GM23338 (cell line): Measurements from ENCODE around the gene PEA15. TPM values are rescaled to one million over a fixed set of nuclear protein-coding genes. Genes with fewer than 3 reads are reported as not detected.
A peak's percentile ranks its signal among the peaks of the same experiment; 100 is the strongest.

Source experiments
- ATAC-seq: fragments of 200-7000 bp; cut with Tn5 transposase; 3 replicates; pipeline ENCODE4 v1.9.1; 2020
- DNase-seq: peaks from one replicate; pipeline ENCODE4 v3.0.0-alpha.2; 2015; ENCODE audit warnings: low spot score
- H2AFZ ChIP-seq: fragments of 200-600 bp; sonication (generic); 2 replicates; pipeline ENCODE4 v1.8.0; 2016; ENCODE audit warnings: antibody characterized with exemption, mild to moderate bottlenecking, moderate library complexity
- H3F3A ChIP-seq: fragments of 200-600 bp; sonication (generic); replicated peaks from 2 replicates; pipeline ENCODE4 v1.8.0; 2017; ENCODE audit warnings: antibody characterized with exemption, mixed run types, low read depth
- H3K27ac ChIP-seq: fragments of 200-600 bp; sonication (generic); 2 replicates; pipeline ENCODE4 v1.6.1; 2016; ENCODE audit warnings: low read depth
- H3K27me3 ChIP-seq: fragments of 200-600 bp; sonication (generic); 2 replicates; pipeline ENCODE4 v1.8.0; 2016; ENCODE audit warnings: mild to moderate bottlenecking, mixed run types, moderate library complexity; ENCODE audit not compliant: insufficient read depth
- H3K36me3 ChIP-seq: fragments of 200-600 bp; sonication (generic); 2 replicates; pipeline ENCODE4 v1.8.0; 2016; ENCODE audit warnings: mild to moderate bottlenecking; ENCODE audit not compliant: insufficient read depth
- H3K4me1 ChIP-seq: fragments of 200-600 bp; sonication (generic); 2 replicates; pipeline ENCODE4 v1.8.0; 2016; ENCODE audit warnings: mild to moderate bottlenecking, moderate library complexity; ENCODE audit not compliant: insufficient read depth
- H3K4me2 ChIP-seq: fragments of 200-600 bp; sonication (generic); 2 replicates; pipeline ENCODE4 v1.7.1; 2017; ENCODE audit warnings: mixed run types
- H3K4me3 ChIP-seq: fragments of 200-600 bp; sonication (generic); 2 replicates; pipeline ENCODE4 v1.6.1; 2016; ENCODE audit warnings: mixed run types
- H3K79me2 ChIP-seq: fragments of 200-600 bp; sonication (generic); replicated peaks from 2 replicates; pipeline ENCODE4 v1.8.0; 2017; ENCODE audit warnings: mild to moderate bottlenecking; ENCODE audit not compliant: insufficient read depth
- H3K9me2 ChIP-seq: fragments of 200-600 bp; sonication (generic); 2 replicates; pipeline ENCODE4 v1.8.0; 2017; ENCODE audit not compliant: insufficient read depth
- H4K20me1 ChIP-seq: fragments of 200-600 bp; sonication (generic); replicated peaks from 2 replicates; pipeline ENCODE4 v1.8.0; 2017; ENCODE audit warnings: mild to moderate bottlenecking; ENCODE audit not compliant: insufficient read depth
- H3K27ac Mint-ChIP-seq: 2 replicates; pipeline ENCODE4 v1.8.0; 2020; ENCODE audit warnings: inconsistent platforms, mild to moderate bottlenecking, moderate library complexity, mixed read lengths
- H3K27me3 Mint-ChIP-seq: 3 replicates; pipeline ENCODE4 v1.8.0; 2022; ENCODE audit warnings: low read depth, mild to moderate bottlenecking, moderate library complexity, mixed read lengths, inconsistent platforms; ENCODE audit not compliant: insufficient read depth, poor library complexity
- H3K36me3 Mint-ChIP-seq: 3 replicates; pipeline ENCODE4 v1.8.0; 2021; ENCODE audit warnings: low read depth, mild to moderate bottlenecking, inconsistent platforms, moderate library complexity, mixed read lengths
- H3K4me1 Mint-ChIP-seq: 3 replicates; pipeline ENCODE4 v1.8.0; 2020; ENCODE audit warnings: mild to moderate bottlenecking, inconsistent platforms, mixed read lengths
- H3K4me3 Mint-ChIP-seq: 3 replicates; pipeline ENCODE4 v1.8.0; 2021; ENCODE audit warnings: moderate library complexity, mild to moderate bottlenecking, inconsistent platforms, mixed read lengths
- H3K9me3 Mint-ChIP-seq: 3 replicates; pipeline ENCODE4 v1.8.0; 2020; ENCODE audit warnings: moderate library complexity, mild to moderate bottlenecking, inconsistent platforms, mixed read lengths
- EZH2phosphoT487 ChIP-seq: fragments of 200-600 bp; sonication (generic); IDR thresholded peaks from one replicate; pipeline ENCODE4 v1.8.1; 2018; ENCODE audit warnings: antibody characterized with exemption; ENCODE audit not compliant: unreplicated experiment
- JUNB ChIP-seq: IDR thresholded peaks from one replicate; pipeline ENCODE4 v1.6.1; 2016; ENCODE audit warnings: antibody characterized with exemption; ENCODE audit not compliant: unreplicated experiment
- polyA plus RNA-seq: library from polyadenylated mRNA; unstranded; fragments of >200 nt; fragmentation: Nextera tagmentation; extraction: Ambion mirVana; gene quantifications from 2 replicates; pipeline ENCODE4 v1.2.1, GENCODE V29; 2016
- total RNA-seq: library from RNA; depleted of rRNA; stranded (reverse); fragments of >200 nt; shearing (Covaris generic); gene quantifications from 2 replicates; pipeline ENCODE4 v1.2.3, GENCODE V29; 2014
- TF ChIP-seq, protein P1 (sequence below): fragments of 250-450 bp; sonication (Bioruptor Pico); IDR thresholded peaks from 2 replicates; pipeline ENCODE4 v1.5.0; 2020; ENCODE audit warnings: mild to moderate bottlenecking, moderate library complexity
- TF ChIP-seq, protein P2 (sequence below): IDR thresholded peaks from one replicate; pipeline ENCODE4 v1.6.1; 2018; ENCODE audit warnings: antibody characterized with exemption; ENCODE audit not compliant: unreplicated experiment
- TF ChIP-seq, protein P3 (sequence below), 2 experiments: fragments of 200-600 bp in 1 of 2; sonication (generic) in 1 of 2; conservative IDR thresholded peaks; 2 replicates each; pipeline versions ENCODE4 v1.5.1 to v1.6.1; 2016 to 2017; ENCODE audit warnings: antibody characterized with exemption in 2 of 2, low read depth in 2 of 2, mild to moderate bottlenecking in 2 of 2, moderate library complexity in 1 of 2

PEA15 gene
- total and polyA plus RNA-seq, 2 experiments from 2014 or later, result 60.3 to 80.8 TPM

DNA sequence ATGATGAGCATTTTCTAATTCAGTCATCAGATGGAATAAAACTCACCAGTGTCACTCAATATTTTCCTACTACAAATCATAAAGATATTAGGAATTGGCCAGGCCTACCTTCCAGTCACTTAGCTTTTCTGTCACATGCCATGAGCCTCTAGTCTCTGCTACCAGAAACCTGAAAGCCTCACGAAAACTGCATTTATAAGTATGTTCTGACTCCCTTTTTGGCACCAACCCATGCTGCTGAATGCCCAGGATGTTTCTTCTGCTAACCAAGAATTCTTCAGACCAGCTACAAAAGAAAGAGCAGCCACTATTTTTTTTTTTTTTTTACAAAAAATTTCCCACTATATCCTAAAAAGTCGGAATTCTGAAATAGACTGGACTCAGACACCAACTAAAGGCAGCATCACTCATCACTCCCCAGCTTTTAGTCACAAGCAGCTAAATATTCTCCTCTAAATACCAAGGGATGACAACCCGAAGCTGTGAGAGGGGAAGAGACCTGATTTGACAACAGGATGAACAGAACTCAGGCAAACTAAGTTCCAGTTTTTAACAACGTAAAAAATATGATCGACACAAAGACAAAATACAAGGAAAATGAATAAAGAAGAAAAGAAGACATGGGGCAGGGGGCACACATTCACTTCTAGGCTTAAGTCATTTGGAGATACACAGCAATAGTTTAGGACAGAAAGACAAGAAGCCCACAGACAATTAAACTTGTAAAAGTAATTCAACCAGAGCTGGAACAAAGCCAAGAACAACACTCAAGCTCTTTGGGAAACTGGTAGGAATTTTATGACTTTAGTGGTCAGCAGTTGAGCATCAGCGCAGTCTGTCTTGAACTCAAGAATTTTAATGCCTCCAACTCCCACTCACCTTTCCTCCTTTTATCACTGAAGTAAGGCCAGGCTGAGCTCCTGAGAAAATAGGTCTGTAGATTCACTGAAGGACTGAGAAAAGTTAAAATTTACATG lies 55.5 kb downstream of the PEA15 start (continued):
- TF ChIP-seq, protein P1, sequence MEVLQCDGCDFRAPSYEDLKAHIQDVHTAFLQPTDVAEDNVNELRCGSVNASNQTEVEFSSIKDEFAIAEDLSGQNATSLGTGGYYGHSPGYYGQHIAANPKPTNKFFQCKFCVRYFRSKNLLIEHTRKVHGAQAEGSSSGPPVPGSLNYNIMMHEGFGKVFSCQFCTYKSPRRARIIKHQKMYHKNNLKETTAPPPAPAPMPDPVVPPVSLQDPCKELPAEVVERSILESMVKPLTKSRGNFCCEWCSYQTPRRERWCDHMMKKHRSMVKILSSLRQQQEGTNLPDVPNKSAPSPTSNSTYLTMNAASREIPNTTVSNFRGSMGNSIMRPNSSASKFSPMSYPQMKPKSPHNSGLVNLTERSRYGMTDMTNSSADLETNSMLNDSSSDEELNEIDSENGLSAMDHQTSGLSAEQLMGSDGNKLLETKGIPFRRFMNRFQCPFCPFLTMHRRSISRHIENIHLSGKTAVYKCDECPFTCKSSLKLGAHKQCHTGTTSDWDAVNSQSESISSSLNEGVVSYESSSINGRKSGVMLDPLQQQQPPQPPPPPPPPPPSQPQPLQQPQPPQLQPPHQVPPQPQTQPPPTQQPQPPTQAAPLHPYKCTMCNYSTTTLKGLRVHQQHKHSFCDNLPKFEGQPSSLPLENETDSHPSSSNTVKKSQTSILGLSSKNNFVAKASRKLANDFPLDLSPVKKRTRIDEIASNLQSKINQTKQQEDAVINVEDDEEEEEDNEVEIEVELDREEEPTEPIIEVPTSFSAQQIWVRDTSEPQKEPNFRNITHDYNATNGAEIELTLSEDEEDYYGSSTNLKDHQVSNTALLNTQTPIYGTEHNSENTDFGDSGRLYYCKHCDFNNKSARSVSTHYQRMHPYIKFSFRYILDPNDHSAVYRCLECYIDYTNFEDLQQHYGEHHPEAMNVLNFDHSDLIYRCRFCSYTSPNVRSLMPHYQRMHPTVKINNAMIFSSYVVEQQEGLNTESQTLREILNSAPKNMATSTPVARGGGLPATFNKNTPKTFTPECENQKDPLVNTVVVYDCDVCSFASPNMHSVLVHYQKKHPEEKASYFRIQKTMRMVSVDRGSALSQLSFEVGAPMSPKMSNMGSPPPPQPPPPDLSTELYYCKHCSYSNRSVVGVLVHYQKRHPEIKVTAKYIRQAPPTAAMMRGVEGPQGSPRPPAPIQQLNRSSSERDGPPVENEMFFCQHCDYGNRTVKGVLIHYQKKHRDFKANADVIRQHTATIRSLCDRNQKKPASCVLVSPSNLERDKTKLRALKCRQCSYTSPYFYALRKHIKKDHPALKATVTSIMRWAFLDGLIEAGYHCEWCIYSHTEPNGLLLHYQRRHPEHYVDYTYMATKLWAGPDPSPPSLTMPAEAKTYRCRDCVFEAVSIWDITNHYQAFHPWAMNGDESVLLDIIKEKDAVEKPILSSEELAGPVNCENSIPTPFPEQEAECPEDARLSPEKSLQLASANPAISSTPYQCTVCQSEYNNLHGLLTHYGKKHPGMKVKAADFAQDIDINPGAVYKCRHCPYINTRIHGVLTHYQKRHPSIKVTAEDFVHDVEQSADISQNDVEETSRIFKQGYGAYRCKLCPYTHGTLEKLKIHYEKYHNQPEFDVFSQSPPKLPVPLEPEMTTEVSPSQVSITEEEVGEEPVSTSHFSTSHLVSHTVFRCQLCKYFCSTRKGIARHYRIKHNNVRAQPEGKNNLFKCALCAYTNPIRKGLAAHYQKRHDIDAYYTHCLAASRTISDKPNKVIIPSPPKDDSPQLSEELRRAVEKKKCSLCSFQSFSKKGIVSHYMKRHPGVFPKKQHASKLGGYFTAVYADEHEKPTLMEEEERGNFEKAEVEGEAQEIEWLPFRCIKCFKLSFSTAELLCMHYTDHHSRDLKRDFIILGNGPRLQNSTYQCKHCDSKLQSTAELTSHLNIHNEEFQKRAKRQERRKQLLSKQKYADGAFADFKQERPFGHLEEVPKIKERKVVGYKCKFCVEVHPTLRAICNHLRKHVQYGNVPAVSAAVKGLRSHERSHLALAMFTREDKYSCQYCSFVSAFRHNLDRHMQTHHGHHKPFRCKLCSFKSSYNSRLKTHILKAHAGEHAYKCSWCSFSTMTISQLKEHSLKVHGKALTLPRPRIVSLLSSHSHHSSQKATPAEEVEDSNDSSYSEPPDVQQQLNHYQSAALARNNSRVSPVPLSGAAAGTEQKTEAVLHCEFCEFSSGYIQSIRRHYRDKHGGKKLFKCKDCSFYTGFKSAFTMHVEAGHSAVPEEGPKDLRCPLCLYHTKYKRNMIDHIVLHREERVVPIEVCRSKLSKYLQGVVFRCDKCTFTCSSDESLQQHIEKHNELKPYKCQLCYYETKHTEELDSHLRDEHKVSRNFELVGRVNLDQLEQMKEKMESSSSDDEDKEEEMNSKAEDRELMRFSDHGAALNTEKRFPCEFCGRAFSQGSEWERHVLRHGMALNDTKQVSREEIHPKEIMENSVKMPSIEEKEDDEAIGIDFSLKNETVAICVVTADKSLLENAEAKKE (CRISPR knock-in tag), result no peak
- TF ChIP-seq, protein P2, sequence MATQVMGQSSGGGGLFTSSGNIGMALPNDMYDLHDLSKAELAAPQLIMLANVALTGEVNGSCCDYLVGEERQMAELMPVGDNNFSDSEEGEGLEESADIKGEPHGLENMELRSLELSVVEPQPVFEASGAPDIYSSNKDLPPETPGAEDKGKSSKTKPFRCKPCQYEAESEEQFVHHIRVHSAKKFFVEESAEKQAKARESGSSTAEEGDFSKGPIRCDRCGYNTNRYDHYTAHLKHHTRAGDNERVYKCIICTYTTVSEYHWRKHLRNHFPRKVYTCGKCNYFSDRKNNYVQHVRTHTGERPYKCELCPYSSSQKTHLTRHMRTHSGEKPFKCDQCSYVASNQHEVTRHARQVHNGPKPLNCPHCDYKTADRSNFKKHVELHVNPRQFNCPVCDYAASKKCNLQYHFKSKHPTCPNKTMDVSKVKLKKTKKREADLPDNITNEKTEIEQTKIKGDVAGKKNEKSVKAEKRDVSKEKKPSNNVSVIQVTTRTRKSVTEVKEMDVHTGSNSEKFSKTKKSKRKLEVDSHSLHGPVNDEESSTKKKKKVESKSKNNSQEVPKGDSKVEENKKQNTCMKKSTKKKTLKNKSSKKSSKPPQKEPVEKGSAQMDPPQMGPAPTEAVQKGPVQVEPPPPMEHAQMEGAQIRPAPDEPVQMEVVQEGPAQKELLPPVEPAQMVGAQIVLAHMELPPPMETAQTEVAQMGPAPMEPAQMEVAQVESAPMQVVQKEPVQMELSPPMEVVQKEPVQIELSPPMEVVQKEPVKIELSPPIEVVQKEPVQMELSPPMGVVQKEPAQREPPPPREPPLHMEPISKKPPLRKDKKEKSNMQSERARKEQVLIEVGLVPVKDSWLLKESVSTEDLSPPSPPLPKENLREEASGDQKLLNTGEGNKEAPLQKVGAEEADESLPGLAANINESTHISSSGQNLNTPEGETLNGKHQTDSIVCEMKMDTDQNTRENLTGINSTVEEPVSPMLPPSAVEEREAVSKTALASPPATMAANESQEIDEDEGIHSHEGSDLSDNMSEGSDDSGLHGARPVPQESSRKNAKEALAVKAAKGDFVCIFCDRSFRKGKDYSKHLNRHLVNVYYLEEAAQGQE, result no peak
- no peak for TF ChIP-seq EZH2phosphoT487

DNA sequence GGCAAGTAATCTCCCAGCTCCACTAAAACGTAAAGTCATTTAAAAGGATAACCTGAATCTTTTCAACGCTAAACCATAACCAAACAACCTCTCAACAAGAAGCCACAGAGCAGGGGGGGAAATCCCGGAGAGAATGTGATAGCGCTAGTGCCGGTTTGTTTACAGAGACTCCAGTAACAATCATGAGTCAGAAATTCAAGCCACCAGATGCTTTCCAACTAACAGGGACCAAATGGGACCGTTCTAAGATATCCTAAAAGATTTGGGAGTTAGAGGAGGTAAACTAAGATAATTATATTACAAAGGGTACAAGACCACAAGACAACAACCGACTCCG lies 56.3 kb downstream of the PEA15 start:
- H4K20me1 ChIP-seq, result no peaks in the 10 kb centered on the region
- H3K9me2 ChIP-seq, result no peaks in the 10 kb centered on the region
- H3K27ac Mint-ChIP-seq, result peak overlapping the region; percentile 99
- DNase-seq, result peak; percentile 69
- H3K4me3 Mint-ChIP-seq, result peak overlapping the region; percentile 99
- H3K27ac ChIP-seq, result peak overlapping the region; percentile 96
- H3K4me2 ChIP-seq, result peak overlapping the region; percentile 73
- peaks cover 22% of the 10 kb centered on the region for H3K4me1 Mint-ChIP-seq
- peaks cover 6% of the 10 kb centered on the region; the same call in 2 of the 3 replicates for H3K36me3 Mint-ChIP-seq
- peaks cover 50% of the 10 kb centered on the region for H3K79me2 ChIP-seq
- peak; percentile 35 for ATAC-seq
- no peaks in the 10 kb centered on the region for H3K9me3 Mint-ChIP-seq
- no peaks in the 10 kb centered on the region for H3F3A ChIP-seq
- H3K36me3 ChIP-seq, result no peaks in the 10 kb centered on the region
- H3K4me3 ChIP-seq, result peak overlapping the region; percentile 56
- H3K27me3 ChIP-seq, result no peaks in the 10 kb centered on the region
- H3K27me3 Mint-ChIP-seq, result peaks cover 9% of the 10 kb centered on the region
- H3K4me1 ChIP-seq, result peaks cover 20% of the 10 kb centered on the region
- no peak overlapping the region for H2AFZ ChIP-seq
- TF ChIP-seq JUNB (no peak), EZH2phosphoT487 (no peak)
- TF ChIP-seq, protein P2, result no peak
- TF ChIP-seq, protein P3, sequence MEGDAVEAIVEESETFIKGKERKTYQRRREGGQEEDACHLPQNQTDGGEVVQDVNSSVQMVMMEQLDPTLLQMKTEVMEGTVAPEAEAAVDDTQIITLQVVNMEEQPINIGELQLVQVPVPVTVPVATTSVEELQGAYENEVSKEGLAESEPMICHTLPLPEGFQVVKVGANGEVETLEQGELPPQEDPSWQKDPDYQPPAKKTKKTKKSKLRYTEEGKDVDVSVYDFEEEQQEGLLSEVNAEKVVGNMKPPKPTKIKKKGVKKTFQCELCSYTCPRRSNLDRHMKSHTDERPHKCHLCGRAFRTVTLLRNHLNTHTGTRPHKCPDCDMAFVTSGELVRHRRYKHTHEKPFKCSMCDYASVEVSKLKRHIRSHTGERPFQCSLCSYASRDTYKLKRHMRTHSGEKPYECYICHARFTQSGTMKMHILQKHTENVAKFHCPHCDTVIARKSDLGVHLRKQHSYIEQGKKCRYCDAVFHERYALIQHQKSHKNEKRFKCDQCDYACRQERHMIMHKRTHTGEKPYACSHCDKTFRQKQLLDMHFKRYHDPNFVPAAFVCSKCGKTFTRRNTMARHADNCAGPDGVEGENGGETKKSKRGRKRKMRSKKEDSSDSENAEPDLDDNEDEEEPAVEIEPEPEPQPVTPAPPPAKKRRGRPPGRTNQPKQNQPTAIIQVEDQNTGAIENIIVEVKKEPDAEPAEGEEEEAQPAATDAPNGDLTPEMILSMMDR (conservative IDR thresholded peaks at IDR 0.05; ENCODE audit: low read depth in 2 of 2), result no peak
